ENCODE results near the gene DAO. TPM values are rescaled to one million over a fixed set of nuclear protein-coding genes. Genes with fewer than 3 reads are reported as not detected.

The DAO gene
- total and polyA plus RNA-seq, 9 donors, result not detected

- no peaks in the 10 kb centered on the region for H3K36me3 ChIP-seq
- WGBS, 3 donors, result 70 to 82% (median 71%) methylated on average over 6 of the region's 6 CpGs
- H3K27me3 ChIP-seq, result no peaks in the 10 kb centered on the region
- H3K27ac ChIP-seq, result no peak overlapping the region
- no peaks in the 10 kb centered on the region for H3K9me3 ChIP-seq
- H3K4me1 ChIP-seq (ENCODE audit: insufficient read depth), result no peaks in the 10 kb centered on the region
- H3K4me3 ChIP-seq, result no peak overlapping the region
- DNase-seq, result no peak
- no peak for TF ChIP-seq POLR2A (IDR thresholded peaks at IDR 0.05)
- no peak for TF ChIP-seq CTCF (IDR thresholded peaks at IDR 0.05)
- no peak for TF ChIP-seq EP300 (IDR thresholded peaks at IDR 0.05)
- intact Hi-C loops (cut with DNase I), result no loop called here
These were observed 32.0 kb downstream of the DAO start for GRCh38 chr12:108911915-108912314.

GRCh38 chr12:108912361-108912760 lies 32.5 kb downstream of the DAO start:
- Histone ChIP-seq H3K9me3 (no peaks in the 10 kb centered on the region), H3K4me1 (ENCODE audit: insufficient read depth) (no peaks in the 10 kb centered on the region), H3K4me3 (no peak overlapping the region), H3K36me3 (no peaks in the 10 kb centered on the region), H3K27ac (no peak overlapping the region), H3K27me3 (no peaks in the 10 kb centered on the region)
- WGBS, 3 donors, result 92 to 93% (median 93%) methylated on average over 9 of the region's 9 CpGs
- DNase-seq, result no peak
- TF ChIP-seq POLR2A (IDR thresholded peaks at IDR 0.05) (no peak), CTCF (IDR thresholded peaks at IDR 0.05) (no peak), EP300 (IDR thresholded peaks at IDR 0.05) (no peak)
- intact Hi-C loops (cut with DNase I), result no loop called here

- TF ChIP-seq EP300 (IDR thresholded peaks at IDR 0.05) (no peak), CTCF (IDR thresholded peaks at IDR 0.05) (no peak), POLR2A (IDR thresholded peaks at IDR 0.05) (no peak)
- H3K4me3 ChIP-seq, result no peak overlapping the region
- H3K9me3 ChIP-seq, result no peaks in the 10 kb centered on the region
- H3K4me1 ChIP-seq (ENCODE audit: insufficient read depth), result no peaks in the 10 kb centered on the region
- 4 to 7% (median 6%) methylated on average over 4 of the region's 4 CpGs for WGBS, 3 donors
- H3K27ac ChIP-seq, result no peak overlapping the region
- peak in 2 of 5 donors; percentile 23 to 24 for DNase-seq
- intact Hi-C loops (cut with DNase I), result no loop called here
- no peaks in the 10 kb centered on the region for H3K36me3 ChIP-seq
- no peaks in the 10 kb centered on the region for H3K27me3 ChIP-seq
These were observed 34.2 kb downstream of the DAO start for GRCh38 chr12:108914121-108914531.

GRCh38 chr12:108915632-108916133 lies 35.8 kb downstream of the DAO start:
- H3K27me3 ChIP-seq, result no peaks in the 10 kb centered on the region
- no peak for TF ChIP-seq POLR2A (IDR thresholded peaks at IDR 0.05)
- no peak for TF ChIP-seq CTCF (IDR thresholded peaks at IDR 0.05)
- no peak for TF ChIP-seq EP300 (IDR thresholded peaks at IDR 0.05)
- H3K27ac ChIP-seq, result no peak overlapping the region
- no peak for DNase-seq
- intact Hi-C loops (cut with DNase I), result no loop called here
- 61 to 71% (median 66%) methylated on average over 15 of the region's 15 CpGs for WGBS, 3 donors
- no peaks in the 10 kb centered on the region for H3K36me3 ChIP-seq
- H3K9me3 ChIP-seq, result no peaks in the 10 kb centered on the region
- H3K4me3 ChIP-seq, result no peak overlapping the region
- no peaks in the 10 kb centered on the region for H3K4me1 ChIP-seq (ENCODE audit: insufficient read depth)

Data from ovary (tissue), 9 donors.